OCI-LY7 (cell line): ENCODE results near the gene S100PBP.

Experiments
- EZH2phosphoT487 ChIP-seq: fragments of 200-600 bp; sonication (generic); IDR thresholded peaks from 2 replicates; pipeline ENCODE4 v1.6.1; 2018; ENCODE audit warnings: low read depth, borderline replicate concordance, mild to moderate bottlenecking, mixed run types, antibody characterized with exemption, low read length, moderate library complexity, mixed read lengths
- TF ChIP-seq, protein P1 (sequence below): fragments of 200-600 bp; sonication (generic); conservative IDR thresholded peaks from 2 replicates; pipeline ENCODE4 v1.5.1; 2014; ENCODE audit warnings: mild to moderate bottlenecking, antibody characterized with exemption, low read length, moderate library complexity, mixed read lengths

GRCh38 chr1:32902535-32902920 lies 85.1 kb downstream of the S100PBP start:
- TF ChIP-seq, protein P1, sequence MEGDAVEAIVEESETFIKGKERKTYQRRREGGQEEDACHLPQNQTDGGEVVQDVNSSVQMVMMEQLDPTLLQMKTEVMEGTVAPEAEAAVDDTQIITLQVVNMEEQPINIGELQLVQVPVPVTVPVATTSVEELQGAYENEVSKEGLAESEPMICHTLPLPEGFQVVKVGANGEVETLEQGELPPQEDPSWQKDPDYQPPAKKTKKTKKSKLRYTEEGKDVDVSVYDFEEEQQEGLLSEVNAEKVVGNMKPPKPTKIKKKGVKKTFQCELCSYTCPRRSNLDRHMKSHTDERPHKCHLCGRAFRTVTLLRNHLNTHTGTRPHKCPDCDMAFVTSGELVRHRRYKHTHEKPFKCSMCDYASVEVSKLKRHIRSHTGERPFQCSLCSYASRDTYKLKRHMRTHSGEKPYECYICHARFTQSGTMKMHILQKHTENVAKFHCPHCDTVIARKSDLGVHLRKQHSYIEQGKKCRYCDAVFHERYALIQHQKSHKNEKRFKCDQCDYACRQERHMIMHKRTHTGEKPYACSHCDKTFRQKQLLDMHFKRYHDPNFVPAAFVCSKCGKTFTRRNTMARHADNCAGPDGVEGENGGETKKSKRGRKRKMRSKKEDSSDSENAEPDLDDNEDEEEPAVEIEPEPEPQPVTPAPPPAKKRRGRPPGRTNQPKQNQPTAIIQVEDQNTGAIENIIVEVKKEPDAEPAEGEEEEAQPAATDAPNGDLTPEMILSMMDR: no peak
- TF ChIP-seq EZH2phosphoT487: no peak
